Activated T-cell treated with anti-CD3 and anti-CD28 coated beads for 1 hour (primary cell): ENCODE results near the gene FBXO3.
"Not testable (repeated sequence)": the region's sequence is repeated elsewhere in the genome, so short reads cannot be mapped to it uniquely, and the experiment has no call there.

ENCODE experiments used
- DNase-seq: peaks from one replicate; pipeline ENCODE4 v3.0.0-alpha.2; 2020; ENCODE audit warnings: low read depth

FBXO3 gene

GRCh38 chr11:33772300-33772699 lies 2.0 kb downstream of the FBXO3 start:
- DNase-seq: no peak

GRCh38 chr11:33770236-33770635 lies 4.1 kb downstream of the FBXO3 start:
- no peak for DNase-seq

- DNase-seq: no peak
These were observed 4.8 kb downstream of the FBXO3 start for GRCh38 chr11:33769542-33769941.

GRCh38 chr11:33767624-33768023 lies 6.7 kb downstream of the FBXO3 start:
- no peak for DNase-seq

GRCh38 chr11:33766085-33766484 lies 8.2 kb downstream of the FBXO3 start:
- no peak for DNase-seq

GRCh38 chr11:33761471-33761870 lies 12.8 kb downstream of the FBXO3 start:
- no peak for DNase-seq

GRCh38 chr11:33753304-33753967 lies 20.9 kb downstream of the FBXO3 start:
- no peak for DNase-seq

- no peak for DNase-seq
These were observed 22.4 kb downstream of the FBXO3 start for GRCh38 chr11:33751878-33752277.

- DNase-seq: no peak
These were observed 26.3 kb downstream of the FBXO3 start for GRCh38 chr11:33747979-33748378.

- no peak for DNase-seq
These were observed 31.0 kb downstream of the FBXO3 start for GRCh38 chr11:33743291-33743690.

GRCh38 chr11:33742249-33742851 lies 32.0 kb downstream of the FBXO3 start:
- DNase-seq: no peak

- no peak for DNase-seq
These were observed 32.5 kb downstream of the FBXO3 start for GRCh38 chr11:33741806-33742205.

- DNase-seq: no peak
These were observed 36.9 kb downstream of the FBXO3 start for GRCh38 chr11:33737362-33737821.

GRCh38 chr11:33736148-33736812 lies 38.0 kb downstream of the FBXO3 start, which contains the start of gene CD59:
Gene CD59 (minus strand): TSS chr11:33736423. CDS start chr11:33722445, 13,978 bp downstream.
- peak; percentile 91 for DNase-seq

GRCh38 chr11:33735271-33736147 lies 38.8 kb downstream of the FBXO3 start:
- DNase-seq: peak; percentile 20

- no peak for DNase-seq
These were observed 39.7 kb downstream of the FBXO3 start for GRCh38 chr11:33734441-33735270.

- no peak for DNase-seq
These were observed 40.3 kb downstream of the FBXO3 start for GRCh38 chr11:33733980-33734379.

GRCh38 chr11:33731723-33732531 lies 42.4 kb downstream of the FBXO3 start:
- DNase-seq: no peak

GRCh38 chr11:33730716-33731115 lies 43.6 kb downstream of the FBXO3 start:
- no peak for DNase-seq

GRCh38 chr11:33729072-33729664 lies 45.2 kb downstream of the FBXO3 start:
- not testable (repeated sequence) for DNase-seq
